Left ventricle myocardium inferior (tissue), 1 donor: ENCODE data around the gene CALML6. TPM values are rescaled to one million over a fixed set of nuclear protein-coding genes. Genes with fewer than 3 reads are reported as not detected.

Experiments
- DNase-seq: peaks from one replicate; pipeline ENCODE4 v3.0.0-alpha.2; 2020
- H3K27ac ChIP-seq: fragments of 200-600 bp; replicated peaks from 2 replicates; pipeline ENCODE4 v1.8.0; 2021
- H3K27me3 ChIP-seq: fragments of 200-600 bp; 2 replicates; pipeline ENCODE4 v1.8.0; 2021; ENCODE audit warnings: low read depth
- H3K36me3 ChIP-seq: fragments of 200-600 bp; 2 replicates; pipeline ENCODE4 v1.8.0; 2021
- H3K4me1 ChIP-seq: fragments of 200-600 bp; 2 replicates; pipeline ENCODE4 v1.8.0; 2021
- H3K4me3 ChIP-seq: fragments of 200-600 bp; 2 replicates; pipeline ENCODE4 v1.8.0; 2021; ENCODE audit warnings: mild to moderate bottlenecking, moderate library complexity
- H3K9me3 ChIP-seq: fragments of 200-600 bp; replicated peaks from 2 replicates; pipeline ENCODE4 v1.8.0; 2021
- intact Hi-C: fragments of 100-400 bp; cut with micrococcal nuclease; formaldehyde crosslinking; loops from one replicate; pipeline ENCODE4 v1.11.0; 2022
- total RNA-seq: library from RNA; stranded (reverse); fragmentation: NEBNext Ultra II Directional; extraction: Animal tissue kit (Norgen Biotek cat#: 25700); gene quantifications from one replicate; pipeline ENCODE4 v1.2.1, GENCODE V29; 2021
- TF ChIP-seq, protein P1 (sequence below): fragments of 200-600 bp; IDR thresholded peaks from 2 replicates; pipeline ENCODE4 v1.8.0; 2021; ENCODE audit warnings: antibody characterized with exemption, mild to moderate bottlenecking, borderline replicate concordance
- donor health status: DM: no; HTN: yes; CAD: no; lungs with severe emphysema.

The CALML6 gene
- total RNA-seq, 1 donor from 2014 or later = not detected

DNA sequence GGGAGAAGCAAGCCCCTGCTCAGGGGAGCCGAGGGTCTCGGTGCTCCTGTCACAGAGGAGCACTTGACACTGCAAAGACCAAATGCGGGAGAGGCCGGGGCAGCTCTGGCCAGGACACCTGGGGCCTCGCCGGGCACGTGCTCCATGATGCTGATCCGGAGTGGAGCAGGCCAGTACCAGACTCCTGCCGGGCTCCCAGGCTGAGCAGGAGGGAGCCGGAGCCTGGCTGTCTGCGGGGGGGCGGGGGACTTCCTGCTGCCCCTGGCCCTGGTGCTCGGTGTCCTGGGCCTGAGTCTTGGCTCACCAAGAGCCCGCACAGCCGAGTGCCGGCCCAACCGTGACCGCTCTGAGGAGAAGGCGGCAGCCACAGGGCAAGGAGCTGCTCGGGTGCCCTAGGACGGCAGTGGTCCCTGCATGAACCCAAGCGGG is 42.5 kb downstream of the CALML6 start:
- DNase-seq = no peak
- Histone ChIP-seq H3K9me3 (no peaks in the 10 kb centered on the region), H3K36me3 (no peaks in the 10 kb centered on the region), H3K27me3 (peaks cover 72% of the 10 kb centered on the region), H3K4me3 (no peak overlapping the region), H3K27ac (no peak overlapping the region), H3K4me1 (peaks cover 13% of the 10 kb centered on the region)
- TF ChIP-seq, protein P1, sequence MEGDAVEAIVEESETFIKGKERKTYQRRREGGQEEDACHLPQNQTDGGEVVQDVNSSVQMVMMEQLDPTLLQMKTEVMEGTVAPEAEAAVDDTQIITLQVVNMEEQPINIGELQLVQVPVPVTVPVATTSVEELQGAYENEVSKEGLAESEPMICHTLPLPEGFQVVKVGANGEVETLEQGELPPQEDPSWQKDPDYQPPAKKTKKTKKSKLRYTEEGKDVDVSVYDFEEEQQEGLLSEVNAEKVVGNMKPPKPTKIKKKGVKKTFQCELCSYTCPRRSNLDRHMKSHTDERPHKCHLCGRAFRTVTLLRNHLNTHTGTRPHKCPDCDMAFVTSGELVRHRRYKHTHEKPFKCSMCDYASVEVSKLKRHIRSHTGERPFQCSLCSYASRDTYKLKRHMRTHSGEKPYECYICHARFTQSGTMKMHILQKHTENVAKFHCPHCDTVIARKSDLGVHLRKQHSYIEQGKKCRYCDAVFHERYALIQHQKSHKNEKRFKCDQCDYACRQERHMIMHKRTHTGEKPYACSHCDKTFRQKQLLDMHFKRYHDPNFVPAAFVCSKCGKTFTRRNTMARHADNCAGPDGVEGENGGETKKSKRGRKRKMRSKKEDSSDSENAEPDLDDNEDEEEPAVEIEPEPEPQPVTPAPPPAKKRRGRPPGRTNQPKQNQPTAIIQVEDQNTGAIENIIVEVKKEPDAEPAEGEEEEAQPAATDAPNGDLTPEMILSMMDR = no peak
- intact Hi-C loops = loop anchor here (10.0 kb wide), 1 partner anchor 87 kb away; no protein-coding TSS in a partner anchor

DNA sequence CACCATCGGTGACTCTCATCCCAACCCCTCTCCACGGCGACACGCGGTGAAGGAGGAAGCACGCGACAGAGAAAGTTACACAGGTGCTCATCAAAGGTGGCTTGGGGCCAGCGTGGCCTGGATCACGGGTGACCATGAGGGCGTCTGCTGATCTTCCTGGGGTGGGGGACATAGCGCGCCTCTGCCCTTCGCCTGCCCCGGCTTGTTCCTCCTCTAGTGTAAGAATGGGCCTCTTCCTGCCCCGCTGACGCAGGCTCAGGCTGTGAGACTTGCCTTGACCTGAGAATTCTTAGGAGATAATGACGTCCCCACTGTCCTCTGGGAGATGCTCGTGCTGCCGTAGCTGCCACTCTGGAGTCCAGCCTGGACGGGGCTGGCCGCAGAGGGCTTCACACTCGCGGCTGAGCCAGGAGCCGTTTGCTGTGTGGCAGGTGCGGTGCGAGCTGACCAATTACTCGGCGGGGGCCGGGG is 43.0 kb downstream of the CALML6 start:
- no peak overlapping the region for H3K4me3 ChIP-seq
- H3K9me3 ChIP-seq = no peaks in the 10 kb centered on the region
- H3K27ac ChIP-seq = no peak overlapping the region
- no peak for DNase-seq
- intact Hi-C loops = loop anchor here (10.0 kb wide), 1 partner anchor 87 kb away; no protein-coding TSS in a partner anchor
- TF ChIP-seq, protein P1 = no peak
- H3K36me3 ChIP-seq = no peaks in the 10 kb centered on the region
- H3K27me3 ChIP-seq = peaks cover 77% of the 10 kb centered on the region
- H3K4me1 ChIP-seq = peaks cover 13% of the 10 kb centered on the region

DNA sequence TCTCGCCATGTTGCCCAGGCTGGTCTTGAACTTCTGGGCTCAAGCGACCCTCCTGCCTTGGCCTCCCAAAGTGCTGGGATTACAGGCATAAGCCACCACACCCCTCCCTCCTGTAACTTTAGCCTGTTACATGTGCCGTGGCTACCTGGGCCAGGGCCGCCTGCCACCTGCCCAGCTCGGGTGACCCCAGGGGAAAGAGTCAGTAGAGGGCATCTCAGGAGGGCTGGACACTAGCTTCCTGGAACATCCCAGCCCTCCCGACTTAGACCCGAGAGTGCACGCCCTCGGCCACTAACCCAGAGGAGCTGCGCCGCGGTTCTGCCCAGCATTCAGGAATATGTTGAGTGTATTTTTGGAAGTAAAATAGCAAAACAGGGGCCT is 44.4 kb downstream of the CALML6 start:
- intact Hi-C loops = loop anchor here (10.0 kb wide), 1 partner anchor 85 kb away; no protein-coding TSS in a partner anchor
- peak overlapping the region; percentile 45 for H3K4me3 ChIP-seq

DNA sequence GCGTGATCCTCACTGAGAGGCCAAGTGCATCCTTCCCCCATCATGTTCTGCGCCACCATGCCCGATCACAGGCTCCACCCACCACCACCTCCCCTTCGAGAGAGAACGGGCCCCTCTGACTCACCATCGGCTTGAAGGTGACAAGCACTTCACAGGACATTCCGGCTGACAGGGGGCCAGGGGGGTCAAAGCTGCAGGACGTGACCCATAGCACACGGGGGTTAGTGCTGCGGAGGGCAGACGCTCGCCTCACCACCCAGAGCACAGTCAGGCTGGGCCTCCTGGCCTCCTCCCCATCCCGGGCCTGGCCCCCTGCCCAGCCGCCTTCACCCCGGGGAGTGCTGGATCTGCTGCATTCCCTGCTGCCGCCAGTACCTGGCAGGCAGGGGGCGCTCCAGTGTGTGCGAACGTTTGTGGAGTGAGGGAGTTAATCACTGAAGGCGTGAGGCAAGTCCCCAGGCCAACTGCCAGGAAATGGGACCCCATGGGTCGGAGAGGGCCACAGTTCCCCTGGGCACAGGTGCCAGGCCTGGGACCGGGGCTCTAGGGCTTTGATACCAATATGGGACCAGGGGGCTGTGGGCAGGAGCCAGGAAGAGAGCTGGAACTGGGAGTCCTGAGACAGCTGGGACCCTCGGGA is 44.9 kb downstream of the CALML6 start:
- Histone ChIP-seq H3K4me3 (peak overlapping the region; percentile 45), H3K27me3 (peaks cover 91% of the 10 kb centered on the region), H3K9me3 (no peaks in the 10 kb centered on the region), H3K4me1 (peaks cover 13% of the 10 kb centered on the region), H3K27ac (no peak overlapping the region), H3K36me3 (no peaks in the 10 kb centered on the region)
- TF ChIP-seq, protein P1 = peak; percentile 88
- intact Hi-C loops = loop anchor here (10.0 kb wide), 1 partner anchor 85 kb away; no protein-coding TSS in a partner anchor
- DNase-seq = peak; percentile 86

More for the DNA sequence above, 44.4 kb downstream of the CALML6 start:
- Histone ChIP-seq H3K4me1 (peaks cover 13% of the 10 kb centered on the region), H3K27ac (no peak overlapping the region), H3K36me3 (no peaks in the 10 kb centered on the region), H3K9me3 (no peaks in the 10 kb centered on the region), H3K27me3 (peaks cover 87% of the 10 kb centered on the region)
- TF ChIP-seq, protein P1 = no peak
- DNase-seq = no peak

DNA sequence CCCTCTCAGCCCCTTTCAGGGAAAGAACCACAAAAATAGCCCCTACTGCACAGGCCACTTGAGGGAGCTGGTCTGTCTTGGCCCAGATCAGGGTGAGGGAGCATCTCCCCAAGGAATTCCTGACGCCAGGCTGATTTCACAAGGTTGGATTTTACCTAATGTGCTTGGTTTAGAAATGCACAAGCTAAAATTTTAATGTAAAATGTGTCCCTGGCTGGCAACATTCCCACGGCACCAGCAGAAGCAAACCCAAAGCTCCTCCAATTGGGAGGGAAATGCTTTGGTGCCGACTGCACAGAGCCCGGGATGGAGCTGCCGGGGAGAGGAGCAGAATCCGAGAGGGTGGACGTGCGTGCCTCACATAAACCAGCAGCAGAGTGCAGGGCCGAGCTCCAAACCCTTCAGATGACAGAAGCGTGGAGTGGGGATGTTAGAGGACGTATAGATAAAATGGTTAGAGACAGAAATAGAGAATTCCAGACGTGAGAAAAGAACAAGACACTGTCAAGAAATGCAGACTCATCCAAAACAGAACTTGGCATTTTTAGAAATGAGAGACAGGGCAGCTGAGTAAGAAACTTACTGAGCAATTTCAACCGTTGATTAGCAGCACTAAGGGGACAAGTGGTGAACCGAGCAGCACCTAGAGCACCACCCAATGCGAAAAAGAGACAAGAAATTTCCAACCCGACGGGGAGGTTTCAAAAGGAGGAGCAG is 45.6 kb downstream of the CALML6 start:
- Histone ChIP-seq H3K4me3 (no peak overlapping the region), H3K27ac (no peak overlapping the region), H3K36me3 (no peaks in the 10 kb centered on the region), H3K4me1 (peaks cover 13% of the 10 kb centered on the region), H3K27me3 (peaks cover 95% of the 10 kb centered on the region), H3K9me3 (no peaks in the 10 kb centered on the region)
- TF ChIP-seq, protein P1 = no peak
- no peak for DNase-seq
- intact Hi-C loops = no loop called here
